T-cell (primary cell): ENCODE results near the gene MOB3C. TPM values are rescaled to one million over a fixed set of nuclear protein-coding genes. Genes with fewer than 3 reads are reported as not detected.

Source experiments
- ATAC-seq, 4 experiments: fragments of 200-7000 bp in 3 of 4; fragments of 150-1000 bp in 1 of 4; cut with Tn5 transposase; replicated peaks in 1 of 4; 1 replicate in 3 of 4; 2 replicates in 1 of 4; pipeline ENCODE4 v1.10.0; 2021; ENCODE audit warnings: moderate library complexity in 3 of 4, mild to moderate bottlenecking in 2 of 4, moderate number of reproducible peaks in 1 of 4
- CTCF ChIA-PET, 2 donors: fragments of 300-600 bp; sonication (Branson Sonifier 250); formaldehyde crosslinking; loops; one replicate each; lab custom pipeline; 2022; ENCODE audit warnings: antibody characterized with exemption in 2 of 2; lab: Charles Lee
- POLR2A ChIA-PET, 2 donors: fragments of 300-600 bp; sonication (Branson Sonifier 250); formaldehyde crosslinking; loops; one replicate each; lab custom pipeline; 2022; ENCODE audit warnings: antibody characterized with exemption in 2 of 2; lab: Charles Lee
- DNase-seq, 35 experiments: peaks; one replicate each; pipeline versions ENCODE4 v3.0.0 to v3.0.0-alpha.2; 2013 to 2023
- H3K27ac ChIP-seq: one replicate; pipeline ENCODE4 v1.5.1; 2013; ENCODE audit warnings: low read length
- H3K27me3 ChIP-seq, 2 experiments: replicated peaks in 1 of 2; 1 replicate in 1 of 2; 2 replicates in 1 of 2; pipeline versions ENCODE4 v1.6.1 to v1.7.0; 2013; ENCODE audit warnings: low read length in 1 of 2, mixed read lengths in 1 of 2; ENCODE audit not compliant: control insufficient read depth in 2 of 2, insufficient read depth in 2 of 2; ENCODE audit errors: extremely low read depth in 1 of 2
- H3K36me3 ChIP-seq, 2 donors: 1 replicate in 1 of 2; 2 replicates in 1 of 2; pipeline versions ENCODE4 v1.6.1 to v1.7.0; 2013; ENCODE audit warnings: low read length in 1 of 2; ENCODE audit not compliant: control insufficient read depth in 2 of 2, insufficient read depth in 1 of 2; ENCODE audit errors: extremely low read depth in 1 of 2
- H3K4me1 ChIP-seq, 2 experiments: 1 replicate in 1 of 2; 2 replicates in 1 of 2; pipeline versions ENCODE4 v1.6.1 to v1.7.0; 2013; ENCODE audit warnings: low read length in 2 of 2, mixed read lengths in 1 of 2; ENCODE audit not compliant: insufficient read depth in 2 of 2, control insufficient read depth in 1 of 2; ENCODE audit errors: extremely low read depth in 1 of 2
- H3K4me3 ChIP-seq, 2 donors: 1 replicate in 1 of 2; 2 replicates in 1 of 2; pipeline versions ENCODE4 v1.5.1 to v1.7.0; 2013; ENCODE audit warnings: mild to moderate bottlenecking in 2 of 2, low read length in 1 of 2, moderate library complexity in 1 of 2; ENCODE audit not compliant: control insufficient read depth in 1 of 2; ENCODE audit errors: extremely low read depth in 1 of 2
- H3K9me3 ChIP-seq: 2 replicates; pipeline ENCODE4 v1.7.0; 2013
- H3K27ac Mint-ChIP-seq, 2 donors: one replicate each; pipeline ENCODE4 v1.8.0; 2020 to 2021; ENCODE audit warnings: mild to moderate bottlenecking in 2 of 2, mixed read lengths in 2 of 2
- H3K27me3 Mint-ChIP-seq, 2 donors: one replicate each; pipeline ENCODE4 v1.8.0; 2021 to 2022; ENCODE audit warnings: mixed read lengths in 2 of 2
- H3K36me3 Mint-ChIP-seq: one replicate; pipeline ENCODE4 v1.8.0; 2021; ENCODE audit warnings: mixed read lengths
- H3K4me1 Mint-ChIP-seq, 3 donors: one replicate each; pipeline ENCODE4 v1.8.0; 2020 to 2022; ENCODE audit warnings: mixed read lengths in 3 of 3, mild to moderate bottlenecking in 1 of 3
- H3K4me3 Mint-ChIP-seq, 3 donors: one replicate each; pipeline ENCODE4 v1.8.0; 2020 to 2022; ENCODE audit warnings: mild to moderate bottlenecking in 3 of 3, mixed read lengths in 3 of 3, moderate library complexity in 3 of 3
- H3K9me3 Mint-ChIP-seq, 3 donors: one replicate each; pipeline ENCODE4 v1.8.0; 2020 to 2022; ENCODE audit warnings: mixed read lengths in 3 of 3
- WGBS: methylation state at CpG from one replicate; pipeline ENCODE4 v1.1.5; 2013; ENCODE audit warnings: missing lambda C conversion rate; ENCODE audit not compliant: insufficient coverage; 5-methylcytosine and 5-hydroxymethylcytosine counted together
- total RNA-seq, 35 experiments: library from RNA in 6 of 35; stranded (reverse) in 6 of 35; fragments of 120-200 nt in 1 of 35; gene quantifications; one replicate each; pipeline versions ENCODE4 v1.2.1 to v1.2.4 and lab custom pipeline; 2013 to 2026

Gene MOB3C
- total RNA-seq, 5 donors from 2014 or later (not counting 1 experiment from before 2014, with no cell fraction given) = 13.2 to 29.6 (median 24.6) TPM

GRCh38 chr1:46645815-46646214 is 29.2 kb upstream of the MOB3C start:
- H3K27me3 Mint-ChIP-seq = no peaks in the 10 kb centered on the region
- no peaks in the 10 kb centered on the region for H3K9me3 ChIP-seq
- no peak overlapping the region for H3K4me3 Mint-ChIP-seq
- no peak overlapping the region for H3K4me3 ChIP-seq
- peaks cover 52% of the 10 kb centered on the region for H3K36me3 Mint-ChIP-seq
- ChIA-PET CTCF (no interaction called here), POLR2A (no interaction called here)
- no peaks in the 10 kb centered on the region for H3K4me1 Mint-ChIP-seq
- H3K27ac Mint-ChIP-seq = no peak overlapping the region
- H3K9me3 Mint-ChIP-seq = peaks cover 0 to 5% (median 4%) of the 10 kb centered on the region in 3 donors
- WGBS = 100% methylated on average over 1 of the region's 4 CpGs
- ATAC-seq (no peak), DNase-seq (no peak)
- peaks cover 0 to 45% of the 10 kb centered on the region in 2 donors for H3K36me3 ChIP-seq
- H3K27ac ChIP-seq = no peak overlapping the region
- no peaks in the 10 kb centered on the region for H3K27me3 ChIP-seq
- no peaks in the 10 kb centered on the region for H3K4me1 ChIP-seq

- Mint-ChIP-seq H3K27ac (no peak overlapping the region), H3K4me1 (no peaks in the 10 kb centered on the region), H3K27me3 (no peaks in the 10 kb centered on the region), H3K36me3 (peaks cover 45% of the 10 kb centered on the region), H3K9me3 (no peaks in the 10 kb centered on the region), H3K4me3 (no peak overlapping the region)
- H3K4me3 ChIP-seq = no peak overlapping the region
- H3K4me1 ChIP-seq = no peaks in the 10 kb centered on the region
- no peak for ATAC-seq
- no peak overlapping the region for H3K27ac ChIP-seq
- no peak for DNase-seq
- ChIA-PET POLR2A (no interaction called here), CTCF (no interaction called here)
- no peaks in the 10 kb centered on the region for H3K27me3 ChIP-seq
- H3K36me3 ChIP-seq = peaks cover 0 to 30% of the 10 kb centered on the region in 2 donors
- no peaks in the 10 kb centered on the region for H3K9me3 ChIP-seq
These were observed 26.8 kb upstream of the MOB3C start for GRCh38 chr1:46643368-46643775.

GRCh38 chr1:46642115-46642680 is 25.6 kb upstream of the MOB3C start:
- H3K36me3 Mint-ChIP-seq = peaks cover 45% of the 10 kb centered on the region
- Histone ChIP-seq H3K36me3 (peaks cover 0 to 31% of the 10 kb centered on the region in 2 donors), H3K4me3 (no peak overlapping the region), H3K27me3 (no peaks in the 10 kb centered on the region), H3K27ac (no peak overlapping the region), H3K4me1 (no peaks in the 10 kb centered on the region), H3K9me3 (no peaks in the 10 kb centered on the region)
- no peak overlapping the region for H3K27ac Mint-ChIP-seq
- ChIA-PET POLR2A (no interaction called here), CTCF (no interaction called here)
- H3K9me3 Mint-ChIP-seq = no peaks in the 10 kb centered on the region
- DNase-seq (no peak), ATAC-seq (no peak)
- H3K4me1 Mint-ChIP-seq = no peaks in the 10 kb centered on the region
- no peak overlapping the region for H3K4me3 Mint-ChIP-seq
- H3K27me3 Mint-ChIP-seq = no peaks in the 10 kb centered on the region

GRCh38 chr1:46639547-46639946 is 22.9 kb upstream of the MOB3C start:
- Mint-ChIP-seq H3K36me3 (peaks cover 45% of the 10 kb centered on the region), H3K4me1 (no peaks in the 10 kb centered on the region), H3K9me3 (no peaks in the 10 kb centered on the region), H3K27me3 (no peaks in the 10 kb centered on the region), H3K27ac (no peak overlapping the region), H3K4me3 (no peak overlapping the region)
- H3K4me3 ChIP-seq = no peak overlapping the region
- H3K9me3 ChIP-seq = no peaks in the 10 kb centered on the region
- ChIA-PET CTCF (no interaction called here), POLR2A (no interaction called here)
- H3K36me3 ChIP-seq = peaks cover 0 to 37% of the 10 kb centered on the region in 2 donors
- no peaks in the 10 kb centered on the region for H3K27me3 ChIP-seq
- H3K4me1 ChIP-seq = no peaks in the 10 kb centered on the region
- ATAC-seq = no peak
- DNase-seq = no peak
- no peak overlapping the region for H3K27ac ChIP-seq
- no CpG with 5 or more reads among the region's 1 CpG for WGBS

- no peaks in the 10 kb centered on the region for H3K9me3 Mint-ChIP-seq
- DNase-seq = no peak
- no peak overlapping the region for H3K27ac Mint-ChIP-seq
- peaks cover 52% of the 10 kb centered on the region for H3K36me3 Mint-ChIP-seq
- Histone ChIP-seq H3K4me1 (no peaks in the 10 kb centered on the region), H3K27me3 (no peaks in the 10 kb centered on the region), H3K9me3 (no peaks in the 10 kb centered on the region), H3K4me3 (no peak overlapping the region), H3K36me3 (peaks cover 0 to 41% of the 10 kb centered on the region in 2 donors), H3K27ac (no peak overlapping the region)
- H3K4me3 Mint-ChIP-seq = no peak overlapping the region
- ChIA-PET POLR2A (no interaction called here), CTCF (no interaction called here)
- H3K27me3 Mint-ChIP-seq = no peaks in the 10 kb centered on the region
- no peak for ATAC-seq
- H3K4me1 Mint-ChIP-seq = no peaks in the 10 kb centered on the region
These were observed 22.3 kb upstream of the MOB3C start for GRCh38 chr1:46638921-46639320.

- Histone ChIP-seq H3K27me3 (no peaks in the 10 kb centered on the region), H3K36me3 (peaks cover 0 to 43% of the 10 kb centered on the region in 2 donors), H3K4me1 (no peaks in the 10 kb centered on the region), H3K9me3 (no peaks in the 10 kb centered on the region), H3K4me3 (no peak overlapping the region), H3K27ac (no peak overlapping the region)
- Mint-ChIP-seq H3K9me3 (no peaks in the 10 kb centered on the region), H3K4me3 (no peak overlapping the region), H3K27ac (no peak overlapping the region), H3K36me3 (peaks cover 56% of the 10 kb centered on the region), H3K27me3 (no peaks in the 10 kb centered on the region), H3K4me1 (no peaks in the 10 kb centered on the region)
- ATAC-seq = no peak
- CTCF ChIA-PET = no interaction called here
- POLR2A ChIA-PET = no interaction called here
- DNase-seq = no peak
- no CpG with 5 or more reads among the region's 2 CpGs for WGBS
These were observed 21.0 kb upstream of the MOB3C start for GRCh38 chr1:46637444-46638083.
